NCI-H1436 treated with DMSO at 0.1 percent for 48 hours (cell line): ENCODE results near the gene LRBA.
"Not testable (repeated sequence)": the region's sequence is repeated elsewhere in the genome, so short reads cannot be mapped to it uniquely, and the experiment has no call there.

Source experiments
- DNase-seq: peaks from one replicate; lab custom pipeline; 2025; lab: John Stamatoyannopoulos, UW

Gene LRBA

DNA sequence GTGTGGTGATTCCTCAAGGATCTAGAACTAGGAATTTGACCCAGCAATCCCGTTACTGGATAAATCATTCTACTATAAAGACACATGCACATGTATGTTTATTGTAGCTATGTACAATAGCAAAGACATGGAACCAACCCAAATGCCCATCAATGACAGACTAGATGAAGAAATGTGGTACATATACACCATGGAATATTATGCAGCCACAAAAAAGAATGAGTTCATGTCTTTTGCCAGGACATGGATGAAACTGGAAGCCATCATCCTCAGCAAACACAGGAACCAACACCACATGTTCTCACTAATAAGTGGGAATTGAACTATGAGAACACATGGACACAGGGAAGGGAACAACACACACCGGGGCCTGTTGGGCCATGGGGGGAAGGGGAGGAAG lies 450.1 kb downstream of the LRBA start:
- not testable (repeated sequence) for DNase-seq

DNA sequence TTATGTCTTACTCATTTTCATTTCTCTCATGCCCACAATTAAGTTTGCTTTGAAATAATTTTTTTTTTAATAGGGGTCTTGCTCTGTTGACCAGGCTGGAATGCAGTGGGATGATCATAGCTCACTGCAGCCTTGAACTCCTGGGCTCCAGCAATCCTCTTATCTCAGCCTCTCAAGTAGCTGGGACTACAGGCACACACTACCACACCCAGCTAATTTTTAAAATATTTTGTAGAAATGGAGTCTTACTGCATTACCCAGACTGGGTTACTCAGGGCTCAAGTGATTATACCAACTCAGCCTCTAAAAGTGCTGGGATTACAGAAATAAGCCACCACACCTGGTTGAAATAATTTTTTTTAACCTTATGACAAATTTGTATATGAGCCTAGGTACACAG lies 452.3 kb downstream of the LRBA start:
- DNase-seq: no peak

DNA sequence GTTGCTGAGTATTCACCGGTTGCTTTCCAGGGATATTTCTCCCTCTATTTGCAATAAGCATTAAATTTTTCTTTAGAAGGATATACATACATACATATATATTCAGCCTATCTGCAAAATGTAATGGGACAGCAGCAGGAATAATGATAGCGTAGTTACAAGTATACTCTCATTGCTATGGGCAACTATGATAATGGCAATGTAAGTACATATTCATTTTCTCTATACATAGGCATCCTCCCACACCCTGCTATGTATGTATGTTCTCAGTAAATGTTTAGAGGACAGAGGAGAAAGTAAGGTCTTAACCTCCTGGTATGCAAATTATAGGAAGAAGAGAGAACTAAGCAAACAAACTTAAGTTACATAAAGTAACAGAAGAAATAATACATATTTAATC lies 452.8 kb downstream of the LRBA start:
- no peak for DNase-seq

DNA sequence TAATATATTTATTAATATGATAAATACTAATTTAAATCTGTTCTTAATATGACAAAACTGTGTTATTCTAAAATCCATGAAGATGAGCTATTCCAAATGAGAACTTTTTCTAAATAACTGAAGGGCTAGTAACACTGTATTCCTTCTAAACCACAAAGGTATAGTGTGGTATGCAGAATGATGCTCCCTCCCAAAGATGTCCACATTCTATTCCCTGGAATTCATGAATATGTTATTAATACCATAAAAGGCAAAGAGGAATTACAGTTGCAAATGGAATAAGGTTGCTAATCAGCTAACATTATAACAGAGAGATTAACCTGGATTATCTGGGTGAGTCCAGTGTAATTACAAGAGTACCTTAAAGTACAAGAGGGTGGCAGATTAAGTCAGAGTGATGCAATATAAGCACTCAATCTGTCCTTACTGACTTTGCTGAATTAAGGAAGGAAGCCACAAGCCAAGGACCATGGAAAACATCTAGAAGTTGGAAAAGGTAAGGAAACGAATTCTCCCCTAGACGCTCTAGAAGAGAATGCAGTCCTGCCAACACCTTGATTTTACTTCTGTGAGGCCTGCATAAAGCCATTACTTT lies 453.8 kb downstream of the LRBA start:
- no peak for DNase-seq

DNA sequence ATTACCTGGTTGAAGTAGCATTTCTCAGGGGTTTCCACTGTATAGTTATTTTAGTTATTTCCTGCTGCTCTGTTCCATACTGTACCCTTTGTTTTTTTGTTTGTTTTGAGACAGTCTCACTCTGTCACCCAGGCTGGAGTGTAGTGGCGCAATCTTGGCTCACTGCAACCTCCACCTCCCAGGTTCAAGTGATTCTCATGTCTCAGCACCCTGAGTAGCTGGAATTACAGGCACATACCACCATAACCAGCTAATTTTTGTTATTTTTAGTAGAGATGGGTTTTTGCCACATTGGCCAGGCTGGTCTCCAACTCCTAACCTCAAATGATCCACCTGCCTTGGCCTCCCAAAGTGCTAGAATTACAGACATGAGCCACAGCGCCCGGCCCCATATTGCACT lies 457.3 kb downstream of the LRBA start:
- DNase-seq: not testable (repeated sequence)

DNA sequence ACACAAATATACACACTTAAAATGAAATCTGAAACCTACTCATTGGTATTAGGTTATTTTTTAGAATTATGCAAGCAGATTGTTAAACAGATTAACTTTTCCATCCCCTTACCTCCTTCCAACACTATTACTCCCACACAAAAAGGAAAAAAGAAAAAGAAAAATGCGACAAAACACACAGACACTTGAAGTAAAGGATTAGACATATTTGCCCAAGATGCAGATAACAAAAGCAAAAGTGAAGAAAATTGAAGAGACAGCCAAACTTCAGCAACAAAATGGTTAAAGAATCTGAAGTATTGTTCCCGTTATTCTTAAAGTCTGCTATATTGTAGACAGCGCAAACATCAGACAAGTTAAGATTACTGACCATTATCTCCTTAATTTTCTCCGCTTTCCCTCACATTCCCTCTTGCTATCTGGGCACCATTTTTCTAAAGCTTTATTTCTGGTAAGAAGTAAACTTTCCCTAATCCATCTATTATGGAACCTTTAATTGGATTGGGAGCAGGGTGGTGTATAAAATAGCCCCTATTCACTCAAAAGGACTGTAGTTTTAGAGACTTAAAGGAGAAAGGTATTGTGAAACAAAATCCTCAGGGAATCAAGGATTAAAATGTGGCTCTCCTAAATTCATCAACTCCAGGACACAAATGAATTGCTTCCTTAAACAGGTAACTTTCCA lies 467.8 kb downstream of the LRBA start:
- DNase-seq: no peak

DNA sequence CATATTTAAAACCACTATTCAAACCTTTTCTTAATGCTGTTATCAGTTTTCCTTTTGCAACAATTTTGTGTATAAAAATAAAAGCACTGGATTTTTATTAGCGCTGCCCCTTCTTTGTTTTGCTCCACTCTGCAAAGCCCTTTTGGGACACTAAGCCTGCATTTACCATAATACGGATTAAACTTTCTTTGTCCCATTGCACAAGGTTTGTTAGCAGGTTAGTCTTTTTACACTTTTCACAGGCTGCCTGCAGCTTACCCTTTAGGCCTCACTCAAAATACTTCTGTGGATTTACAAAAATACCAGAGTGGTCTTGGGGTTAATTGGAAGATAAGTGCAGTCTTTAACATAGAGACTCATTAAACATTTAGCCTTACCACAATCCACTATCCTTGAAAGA lies 468.8 kb downstream of the LRBA start:
- no peak for DNase-seq

DNA sequence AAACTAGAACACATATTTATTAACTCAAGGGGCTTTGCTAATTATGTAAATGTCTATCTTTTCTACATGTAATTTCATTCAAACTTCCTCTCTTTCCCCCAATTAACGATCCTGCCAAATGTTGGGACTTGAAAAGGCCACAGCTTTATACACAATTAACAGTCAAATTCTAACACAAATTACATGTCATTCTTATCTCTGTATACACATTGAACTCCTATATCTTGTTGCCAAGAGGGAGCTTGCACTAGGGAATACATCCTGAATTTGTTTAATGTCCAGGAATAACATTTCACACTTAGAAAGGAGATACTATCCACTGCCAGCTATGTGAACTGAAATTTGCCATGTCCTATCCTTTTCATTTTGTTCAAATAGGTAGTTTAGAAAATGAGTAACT lies 472.0 kb downstream of the LRBA start:
- no peak for DNase-seq

DNA sequence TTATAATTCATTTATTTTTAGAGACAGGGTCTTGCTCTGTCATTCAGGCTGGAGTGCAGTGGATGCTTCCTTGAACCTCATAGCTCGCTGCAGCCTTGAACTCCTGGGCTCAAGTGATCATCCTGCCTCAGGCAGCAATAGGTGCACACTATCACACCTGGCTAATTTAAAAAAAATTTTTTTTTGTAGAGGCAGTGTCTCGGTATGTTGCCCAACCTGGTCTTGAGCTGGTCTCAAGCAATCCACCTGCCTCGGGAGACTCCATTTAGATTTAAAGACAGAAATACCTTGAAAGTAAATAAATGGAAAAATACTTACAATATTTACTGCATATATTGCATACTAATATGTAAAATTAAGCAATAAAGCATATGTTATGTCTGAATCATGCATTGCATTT lies 473.4 kb downstream of the LRBA start:
- no peak for DNase-seq

DNA sequence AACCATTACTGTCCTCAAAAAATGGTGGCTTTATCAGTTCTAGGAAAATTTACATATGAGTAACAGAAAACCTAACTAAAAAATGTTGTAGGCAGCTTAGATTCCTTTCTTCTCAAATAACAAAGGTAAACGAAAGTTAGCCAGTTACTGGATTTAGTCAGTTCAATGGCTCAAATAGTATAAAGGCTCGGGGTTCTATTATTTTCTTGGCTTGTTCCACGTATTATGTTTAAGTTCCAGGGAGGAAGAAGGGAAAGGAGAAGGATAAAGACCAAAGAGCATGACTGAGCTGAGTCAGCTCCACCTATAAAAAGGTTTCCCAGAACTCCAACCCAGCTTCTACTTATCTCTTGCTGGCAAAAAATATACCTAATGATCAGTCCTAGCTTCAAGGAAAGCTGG lies 474.1 kb downstream of the LRBA start:
- no peak for DNase-seq

DNA sequence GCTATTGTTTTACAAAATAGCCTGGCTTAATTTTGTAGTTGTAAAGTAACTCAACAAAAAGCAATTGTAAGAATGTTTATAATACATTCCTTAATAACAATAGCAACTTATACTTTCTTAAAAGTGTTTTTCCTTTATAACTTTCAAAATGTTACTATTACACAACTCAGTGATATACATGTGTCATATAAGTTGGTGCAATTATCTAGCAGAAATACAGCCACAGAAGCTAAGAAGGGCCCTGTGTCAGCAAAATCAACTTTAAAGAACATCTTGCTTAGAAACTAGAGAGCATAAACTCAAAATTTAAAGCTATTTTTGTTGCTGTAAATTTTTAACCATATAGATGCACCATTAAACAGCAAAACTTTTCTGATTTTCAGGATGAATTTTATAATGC lies 474.5 kb downstream of the LRBA start:
- DNase-seq: no peak

DNA sequence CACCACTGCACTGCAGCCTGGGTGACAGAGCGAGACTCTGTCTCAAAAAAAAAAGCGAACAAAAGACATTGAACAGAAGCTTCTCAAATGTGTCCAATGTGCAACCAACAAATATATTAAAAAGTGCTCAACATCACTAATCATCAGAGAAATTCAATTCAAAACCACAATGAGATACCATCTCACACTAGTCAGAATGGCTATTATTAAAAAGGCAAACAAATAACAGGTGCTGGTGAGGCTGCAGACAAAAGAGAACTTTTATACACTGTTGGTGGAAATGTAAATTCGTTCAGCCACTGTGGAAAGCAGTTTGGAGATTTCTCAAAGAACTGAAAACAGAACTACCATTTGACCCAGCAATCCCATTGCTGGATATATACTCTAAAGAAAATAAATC lies 477.2 kb downstream of the LRBA start:
- not testable (repeated sequence) for DNase-seq

DNA sequence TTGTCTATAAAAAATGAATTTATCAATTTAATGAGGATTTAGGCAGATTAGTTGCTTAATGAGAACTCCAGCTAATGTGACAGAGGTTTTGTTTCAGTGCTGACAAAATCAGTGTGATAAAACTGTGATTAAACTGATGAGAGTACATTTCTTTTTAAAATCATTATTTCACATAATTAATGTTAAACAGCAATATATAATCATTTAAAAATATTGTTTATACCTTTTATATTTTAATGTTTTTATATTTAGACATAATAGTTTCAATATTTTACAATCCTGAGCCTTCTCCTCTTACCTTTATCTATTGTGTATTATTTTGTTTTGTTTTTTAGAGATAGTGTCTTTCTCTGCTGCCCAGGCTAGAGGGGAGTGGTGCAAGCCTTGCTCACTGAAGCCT lies 480.3 kb downstream of the LRBA start:
- no peak for DNase-seq

DNA sequence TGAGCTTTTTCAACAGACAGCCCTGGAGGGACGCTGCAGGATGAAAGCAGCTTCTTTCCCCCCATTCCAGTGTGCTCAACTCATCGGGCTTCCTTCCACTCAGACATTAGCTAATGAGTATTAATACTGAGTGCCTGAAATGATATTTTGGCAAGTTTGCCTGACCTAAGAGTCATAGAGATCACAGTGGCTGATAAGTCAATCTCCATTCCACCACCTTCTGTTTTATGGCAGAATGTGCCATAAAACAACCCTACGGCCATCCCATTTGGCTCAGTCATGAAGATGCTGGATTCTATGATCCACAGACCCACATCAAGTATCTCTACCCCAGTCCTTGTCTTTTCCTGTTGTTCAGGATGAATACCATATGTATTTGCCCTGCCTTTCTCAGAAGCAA lies 481.4 kb downstream of the LRBA start:
- no peak for DNase-seq

DNA sequence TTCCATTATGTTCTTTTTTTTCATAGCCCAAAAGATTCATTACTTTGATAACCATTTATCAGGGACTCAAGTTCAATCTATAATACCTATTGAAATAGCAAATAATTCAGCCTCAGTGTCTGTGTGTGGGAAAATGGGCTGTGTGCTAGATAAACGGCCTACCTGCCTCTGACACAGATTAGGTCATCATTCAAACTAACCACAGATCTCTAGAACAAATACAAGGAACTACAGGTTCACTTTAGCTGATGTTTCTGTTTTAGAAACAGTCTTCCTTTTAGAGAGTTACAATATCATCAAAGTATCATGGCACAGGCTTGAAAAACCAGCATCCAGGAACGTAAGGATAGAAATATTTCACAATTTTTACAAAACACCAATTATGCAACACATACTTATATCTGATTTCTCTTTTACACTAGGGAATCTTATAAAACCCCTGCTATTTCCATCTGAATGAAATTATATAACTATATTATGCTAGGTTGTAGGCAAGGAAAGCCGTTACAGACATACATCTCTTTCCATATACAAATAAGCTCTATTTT lies 489.7 kb downstream of the LRBA start:
- DNase-seq: no peak

DNA sequence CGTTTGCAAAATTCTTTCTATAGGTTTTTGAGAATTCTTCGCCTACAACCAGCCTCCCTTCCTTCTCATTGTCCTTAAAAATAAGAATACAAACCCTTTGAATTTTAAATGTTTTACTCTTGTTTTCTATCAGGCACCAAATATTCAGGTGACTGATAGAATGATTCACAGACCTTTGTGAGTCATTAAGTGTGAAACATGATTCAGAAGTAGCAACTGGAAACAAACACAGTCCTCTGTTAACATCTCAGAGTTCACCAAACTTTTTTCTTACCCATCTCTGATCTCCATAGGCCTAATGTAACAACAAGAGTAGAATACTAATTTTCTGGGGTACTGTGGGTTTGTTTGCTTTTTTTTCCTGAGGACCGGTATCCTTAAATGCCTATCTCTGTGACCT lies 496.5 kb downstream of the LRBA start:
- DNase-seq: no peak

DNA sequence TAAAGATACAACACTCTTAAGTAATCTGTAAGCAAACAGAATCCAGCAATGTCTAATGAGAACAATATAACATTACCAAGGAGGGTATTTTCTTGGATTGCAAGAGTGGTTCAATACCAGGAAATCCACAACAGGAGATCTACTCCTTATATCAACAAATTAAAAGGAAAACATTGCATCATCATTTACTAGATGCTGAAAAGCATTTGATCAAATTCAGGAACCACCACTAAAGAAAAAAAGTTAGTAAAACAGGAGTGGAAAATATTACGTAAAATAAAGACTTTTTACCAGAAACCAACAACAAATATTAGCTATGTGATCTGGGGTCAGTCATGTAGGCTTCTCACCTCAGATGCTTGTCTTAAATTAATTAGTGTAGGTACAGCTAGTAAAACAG lies 499.9 kb downstream of the LRBA start:
- DNase-seq: no peak

DNA sequence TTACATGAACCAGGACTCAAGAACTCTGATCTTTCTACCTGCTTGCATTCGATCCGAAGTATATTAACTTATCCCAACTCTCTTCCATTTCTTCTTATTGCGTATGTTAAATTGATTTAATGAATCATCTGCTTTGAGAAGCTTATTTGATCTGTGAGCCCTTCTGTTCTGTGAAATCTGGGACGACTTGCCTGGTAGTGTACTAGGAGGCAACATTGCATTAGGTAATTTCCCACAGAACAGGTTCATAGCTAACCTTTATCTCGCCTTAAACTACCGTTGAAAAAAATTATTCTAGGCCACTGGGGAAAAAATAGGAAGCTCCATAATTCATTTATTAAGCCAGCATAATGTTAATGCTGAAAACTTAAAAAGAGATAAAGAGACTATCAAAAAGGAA lies 500.4 kb downstream of the LRBA start:
- DNase-seq: no peak

DNA sequence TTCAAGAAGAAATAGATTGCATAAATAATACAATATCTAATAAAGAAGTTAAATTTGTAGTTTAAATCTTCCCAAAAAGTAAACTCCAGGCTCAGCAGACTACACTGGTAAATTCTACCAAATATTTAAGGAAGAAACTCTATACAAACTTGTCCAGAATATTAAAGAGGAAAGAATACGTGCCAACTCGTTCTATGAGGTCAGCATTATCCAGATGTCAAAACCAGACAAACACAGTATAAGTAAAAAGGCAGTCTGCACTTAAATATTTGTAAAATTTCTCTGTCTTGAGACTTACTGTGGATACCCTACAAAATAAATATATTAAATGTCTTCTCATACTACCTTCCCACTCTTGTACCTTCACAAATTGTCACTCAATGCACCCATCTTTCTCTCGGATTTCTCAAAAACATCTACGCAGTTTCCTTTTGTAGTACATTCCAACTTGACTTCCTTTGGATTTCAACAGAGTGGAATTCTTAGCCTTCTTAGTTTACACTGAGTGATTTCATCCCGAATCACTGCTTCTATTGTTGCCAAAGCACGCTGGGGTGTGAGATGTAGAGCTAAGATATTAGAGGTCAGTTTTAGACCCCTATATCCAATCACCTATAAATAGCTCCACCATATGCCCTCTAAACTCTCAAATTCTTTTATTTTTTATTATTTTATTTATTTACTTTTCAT lies 504.8 kb downstream of the LRBA start:
- no peak for DNase-seq

DNA sequence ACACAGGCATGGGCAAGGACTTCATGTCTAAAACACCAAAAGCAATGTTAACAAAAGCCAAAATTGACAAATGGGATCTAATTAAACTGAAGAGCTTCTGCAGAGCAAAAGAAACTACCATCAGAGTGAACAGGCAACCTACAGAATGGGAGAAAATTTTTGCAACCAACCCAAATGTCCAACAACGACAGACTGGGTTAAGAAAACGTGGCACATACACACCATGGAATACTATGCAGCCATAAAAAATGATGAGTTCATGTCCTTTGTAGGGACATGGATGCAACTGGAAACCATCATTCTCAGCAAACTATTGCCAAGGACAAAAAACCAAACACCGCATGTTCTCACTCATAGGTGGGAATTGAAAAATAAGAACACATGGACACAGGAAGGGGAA lies 507.4 kb downstream of the LRBA start:
- not testable (repeated sequence) for DNase-seq

DNA sequence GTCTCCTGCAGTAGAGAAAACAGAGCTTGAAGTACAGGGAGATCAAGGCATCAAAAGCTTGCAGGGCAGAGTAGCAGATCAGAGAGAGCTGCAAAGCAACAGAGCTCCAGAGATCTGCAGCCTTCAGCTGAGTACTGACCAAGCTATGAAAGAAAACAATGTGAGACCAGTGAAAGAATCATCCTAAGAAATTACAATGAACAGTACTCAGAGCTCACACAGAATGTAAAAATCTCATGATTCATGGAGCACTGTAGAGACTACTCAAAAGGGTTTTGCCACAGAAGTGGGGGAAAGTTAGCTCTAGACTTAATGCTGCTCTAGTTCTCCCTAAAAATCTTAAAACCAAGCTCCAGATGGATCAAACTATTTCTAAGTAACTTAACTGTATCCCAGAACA lies 513.1 kb downstream of the LRBA start:
- no peak for DNase-seq

DNA sequence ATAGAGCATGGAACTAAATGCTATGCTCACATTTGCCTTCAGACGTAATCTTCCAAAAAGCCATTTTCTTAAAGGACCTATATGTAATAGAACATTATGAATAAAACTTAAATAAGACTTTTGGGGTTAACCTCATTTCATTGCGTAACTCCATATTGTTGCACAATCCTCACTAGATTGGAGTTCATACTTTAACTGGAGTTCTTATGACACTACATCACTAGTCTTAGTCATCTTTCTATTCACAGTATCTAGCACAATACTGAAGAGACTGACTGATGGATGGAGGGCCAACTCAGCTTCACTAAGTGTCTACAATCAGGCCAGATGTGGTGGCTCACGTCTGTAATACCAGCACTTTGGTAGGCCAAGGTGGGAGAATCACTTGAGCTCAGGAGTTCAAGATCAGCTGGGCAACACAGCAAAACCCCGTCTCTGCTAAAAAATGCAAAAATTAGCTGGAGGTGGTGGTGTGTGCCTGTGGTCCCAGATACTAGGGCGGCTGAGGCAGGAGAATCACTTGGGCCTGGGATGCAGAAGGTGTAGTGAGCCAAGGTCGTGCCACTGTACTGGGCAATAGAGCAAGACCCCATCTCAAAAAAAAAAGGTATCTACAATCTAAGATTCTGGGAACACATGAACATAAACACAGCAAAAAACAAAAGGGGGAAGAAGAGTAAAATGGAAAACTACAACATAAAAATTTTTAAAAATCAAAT lies 513.9 kb downstream of the LRBA start:
- DNase-seq: no peak

DNA sequence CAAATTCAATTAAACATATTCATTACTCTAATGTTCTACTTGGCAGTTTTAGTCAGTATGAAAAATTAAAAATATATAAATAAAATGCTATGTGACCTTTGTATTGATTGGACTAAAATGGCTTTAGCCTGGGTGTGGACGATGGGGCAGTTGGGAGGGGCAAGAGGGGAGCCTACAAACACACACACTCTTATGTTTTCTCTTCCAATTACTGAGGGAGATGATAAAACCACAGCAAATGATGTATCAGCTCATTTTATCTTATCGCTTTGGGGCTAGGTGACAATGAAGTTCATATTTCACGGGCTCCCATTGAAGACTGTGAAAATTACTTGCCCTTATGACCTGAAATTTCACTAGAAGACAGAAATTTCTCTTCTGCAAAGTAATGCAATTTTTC lies 517.5 kb downstream of the LRBA start:
- no peak for DNase-seq
